T-helper 9 cell (primary cell): ENCODE measurements around the gene MFAP2.

Source experiments
- DNase-seq: peaks from one replicate; pipeline ENCODE4 v3.0.0-alpha.2; 2020

MFAP2 gene

GRCh38 chr1:17005365-17005740 lies 24.9 kb upstream of the MFAP2 start:
- DNase-seq = no peak

GRCh38 chr1:17004466-17005364 lies 24.3 kb upstream of the MFAP2 start:
- DNase-seq = no peak

GRCh38 chr1:17002524-17002902 lies 22.1 kb upstream of the MFAP2 start:
- no peak for DNase-seq

GRCh38 chr1:17001760-17002523 lies 21.5 kb upstream of the MFAP2 start:
- DNase-seq = no peak

- DNase-seq = no peak
Measured at GRCh38 chr1:16999863-17000262, 19.4 kb upstream of the MFAP2 start.

GRCh38 chr1:16998589-16998988 lies 18.2 kb upstream of the MFAP2 start:
- no peak for DNase-seq

GRCh38 chr1:16996845-16997244 lies 16.4 kb upstream of the MFAP2 start:
- DNase-seq = no peak

GRCh38 chr1:16993521-16994038 lies 13.2 kb upstream of the MFAP2 start:
- DNase-seq = no peak

- DNase-seq = no peak
Measured at GRCh38 chr1:16992675-16993074, 12.3 kb upstream of the MFAP2 start.

GRCh38 chr1:16992102-16992501 lies 11.7 kb upstream of the MFAP2 start:
- no peak for DNase-seq

GRCh38 chr1:16991571-16991970 lies 11.2 kb upstream of the MFAP2 start:
- no peak for DNase-seq

GRCh38 chr1:16989676-16990391 lies 9.4 kb upstream of the MFAP2 start:
- DNase-seq = no peak

- DNase-seq = no peak
Measured at GRCh38 chr1:16988210-16988609, 7.8 kb upstream of the MFAP2 start.

- DNase-seq = no peak
Measured at GRCh38 chr1:16986962-16987361, 6.5 kb upstream of the MFAP2 start.

GRCh38 chr1:16986560-16986959 lies 6.1 kb upstream of the MFAP2 start:
- DNase-seq = no peak

GRCh38 chr1:16986113-16986512 lies 5.7 kb upstream of the MFAP2 start:
- no peak for DNase-seq

- DNase-seq = no peak
Measured at GRCh38 chr1:16984717-16985116, 4.3 kb upstream of the MFAP2 start.

- no peak for DNase-seq
Measured at GRCh38 chr1:16983649-16984048, 3.2 kb upstream of the MFAP2 start.

- DNase-seq = no peak
Measured at GRCh38 chr1:16982902-16983301, 2.5 kb upstream of the MFAP2 start.

- DNase-seq = no peak
Measured at GRCh38 chr1:16981269-16981849, 939 bp upstream of the MFAP2 start.

- DNase-seq = no peak
Measured at GRCh38 chr1:16979475-16980327, 719 bp downstream of the MFAP2 start.
